ENCODE data around the gene KCNQ5.

GRCh38 chr6:73152556-73152955 is 530.7 kb downstream of the KCNQ5 start:
- TF ChIP-seq CTCF (IDR thresholded peaks at IDR 0.05) (no peak), POLR2A (IDR thresholded peaks at IDR 0.05) (no peak)

Data from vagina (tissue), 2 donors.